Measurements from ENCODE around the gene ARPP21.
"Not testable (repeated sequence)": the region's sequence is repeated elsewhere in the genome, so short reads cannot be mapped to it uniquely, and the experiment has no call there.

ARPP21 gene

DNA sequence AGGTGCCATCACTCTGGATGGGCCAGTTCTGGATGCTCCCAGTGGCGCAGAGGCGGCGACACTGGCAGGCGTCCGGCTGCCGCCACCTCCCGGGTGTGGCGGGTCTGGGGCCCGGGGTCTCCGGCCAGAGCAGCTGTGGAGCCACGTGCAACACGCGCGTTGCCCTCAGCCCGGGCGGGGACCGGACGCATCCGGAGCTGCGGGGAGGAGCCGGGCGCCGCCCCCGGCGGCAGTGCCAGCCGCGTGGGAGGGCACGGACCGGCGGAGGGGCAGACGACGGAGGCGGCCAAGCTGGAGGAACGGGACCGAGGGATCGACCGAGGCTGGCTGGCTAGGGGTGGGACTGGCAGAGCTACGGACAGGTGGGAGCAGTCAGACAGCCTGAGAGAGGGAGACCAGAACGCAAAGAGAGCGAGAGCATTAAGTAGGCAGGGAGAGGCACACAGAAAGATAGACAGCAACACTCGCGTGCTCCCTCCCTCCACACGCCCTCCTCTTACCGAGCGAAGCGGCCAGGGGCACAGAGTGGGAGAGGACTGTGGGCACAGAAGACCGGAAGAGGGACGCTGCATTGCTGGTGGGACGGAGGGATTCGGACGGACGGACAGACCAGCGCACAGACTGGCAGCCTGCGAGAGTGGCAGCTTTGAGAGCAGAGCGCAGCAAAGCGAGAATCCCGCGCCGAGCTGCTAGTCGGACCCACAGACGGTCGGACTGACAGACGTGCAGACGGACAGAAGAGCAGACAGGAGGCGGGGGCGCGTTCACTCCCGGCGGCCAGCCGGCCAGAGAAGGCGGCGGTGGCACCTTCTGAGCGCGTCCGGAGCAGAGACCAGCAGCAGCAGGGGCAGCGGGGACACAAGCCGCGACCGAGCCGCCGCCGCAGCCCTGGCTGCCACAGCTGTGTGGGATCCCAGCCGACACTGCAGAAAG lies at the start of gene ARPP21:
ARPP21 (plus strand) TSS at position 272 of the 933 bp plus-strand sequence. CDS start 42,227 bp downstream, outside the sequence.
- no peak for DNase-seq

DNA sequence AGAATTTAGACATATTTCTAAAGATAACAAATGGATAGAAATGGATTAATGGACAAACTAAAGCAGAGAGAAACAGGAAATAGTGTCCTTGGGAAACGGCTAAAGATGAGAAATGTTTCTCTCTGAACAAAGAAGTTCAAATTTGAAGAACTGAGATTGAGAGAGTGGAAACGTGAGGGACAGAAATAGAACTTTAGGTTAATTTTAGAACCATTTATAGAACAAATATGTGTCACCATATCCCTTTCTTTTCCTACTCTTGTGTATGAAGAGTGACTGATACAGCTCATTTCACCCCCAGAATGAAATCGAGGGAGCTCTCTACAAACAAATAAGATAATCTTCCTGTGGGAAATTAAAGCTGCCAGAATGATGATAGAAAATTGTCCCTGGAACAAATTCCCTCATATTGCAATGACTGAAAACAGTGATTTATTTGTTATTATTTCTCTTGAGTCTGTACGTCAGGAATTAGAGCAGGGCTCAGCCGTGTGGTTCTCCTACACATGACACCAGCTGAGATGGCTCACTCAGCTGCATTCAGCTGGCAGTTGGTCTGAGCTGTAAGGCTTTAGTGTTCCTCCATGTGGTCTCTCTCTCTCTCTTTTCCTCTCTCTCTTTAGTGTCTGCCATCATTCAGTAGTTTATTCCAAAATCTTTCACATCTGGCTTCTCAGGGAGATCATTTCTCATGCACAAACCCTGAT lies 46.6 kb upstream of the ARPP21 start:
- DNase-seq = no peak

DNA sequence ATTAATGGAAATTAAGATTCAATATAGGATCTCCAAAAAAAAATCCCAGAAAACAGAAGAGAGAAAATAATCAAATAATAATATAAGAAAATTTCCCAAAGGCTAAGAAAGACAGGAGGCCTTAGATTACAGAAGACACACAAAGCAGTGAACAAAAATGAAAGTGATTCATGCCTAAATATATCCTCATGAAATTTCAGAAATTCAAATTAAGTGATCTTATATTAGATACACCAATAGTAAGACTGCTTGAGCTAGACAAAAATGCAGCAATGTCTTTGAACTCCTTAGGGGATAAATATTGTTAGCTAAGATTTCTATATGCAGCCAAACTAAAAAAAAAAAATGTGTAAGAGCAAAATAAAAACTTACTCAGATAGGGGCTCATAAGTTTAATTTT lies 44.6 kb upstream of the ARPP21 start:
- no peak for DNase-seq

- DNase-seq = no peak
Measured at GRCh38 chr3:35596335-35596995, 42.9 kb upstream of the ARPP21 start.

GRCh38 chr3:35597490-35597889 lies 41.8 kb upstream of the ARPP21 start:
- no peak for DNase-seq

GRCh38 chr3:35598804-35599203 lies 40.5 kb upstream of the ARPP21 start:
- no peak for DNase-seq

DNA sequence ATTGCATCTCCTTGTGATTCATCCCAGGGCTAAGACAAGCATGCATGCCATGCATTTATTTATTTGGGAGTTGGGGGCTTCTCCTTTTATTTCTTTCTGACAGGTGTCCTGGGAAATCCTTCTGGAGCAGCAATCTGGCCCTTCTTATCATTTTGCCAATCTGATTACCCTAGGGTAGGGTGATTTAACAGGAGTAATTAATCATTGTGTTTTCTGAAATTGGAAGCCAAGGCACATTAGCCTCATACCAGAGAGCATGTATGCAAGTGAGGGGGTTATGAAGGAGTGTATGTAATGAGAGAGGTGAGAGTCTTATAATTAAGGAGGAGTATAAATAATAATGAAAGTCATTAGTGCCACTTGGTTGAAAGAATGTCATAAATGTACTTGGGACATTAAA lies 37.4 kb upstream of the ARPP21 start:
- DNase-seq = no peak

GRCh38 chr3:35602395-35602936 lies 36.9 kb upstream of the ARPP21 start:
- DNase-seq = no peak

DNA sequence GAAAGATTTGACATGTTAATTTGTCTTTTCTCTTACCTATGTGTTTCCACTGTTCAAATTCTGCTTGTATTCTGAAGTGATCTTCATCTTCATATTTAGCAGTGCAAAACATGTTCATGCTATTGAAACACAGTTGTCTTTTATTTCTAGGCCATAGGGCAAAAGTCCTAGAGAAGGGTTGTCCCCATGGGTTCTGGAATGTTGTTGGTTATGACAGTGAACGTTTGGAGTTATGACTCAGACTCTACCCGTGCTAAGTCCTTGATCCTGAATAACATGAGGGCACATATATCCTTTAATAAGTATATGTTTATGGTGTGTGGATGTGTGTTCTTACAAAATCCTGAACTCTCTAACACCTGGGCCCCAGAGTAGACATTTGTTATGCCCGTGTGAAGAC lies 23.0 kb upstream of the ARPP21 start:
- DNase-seq = no peak

DNA sequence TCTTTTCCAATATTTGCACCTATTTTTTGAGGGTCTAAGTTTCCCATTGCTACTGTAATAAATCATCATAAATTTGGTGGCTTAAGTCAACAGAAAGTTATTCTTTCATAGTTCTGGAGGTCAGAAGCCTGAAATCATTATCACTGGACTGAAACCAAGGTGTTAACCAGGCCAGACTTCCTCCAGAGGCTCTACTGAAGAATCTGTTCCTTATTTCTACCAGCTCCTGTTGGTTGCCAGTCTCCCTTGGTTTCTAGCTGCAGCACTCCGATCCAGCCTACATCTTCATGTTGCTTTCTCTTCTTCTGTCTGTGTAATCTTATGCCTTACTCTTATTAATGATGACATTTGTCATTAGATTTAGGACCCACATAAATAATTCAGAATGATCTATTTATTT lies 22.0 kb upstream of the ARPP21 start:
- DNase-seq = no peak

GRCh38 chr3:35620238-35620637 lies 19.1 kb upstream of the ARPP21 start:
- DNase-seq = not testable (repeated sequence)

- DNase-seq = no peak
Measured at GRCh38 chr3:35624698-35625097, 14.6 kb upstream of the ARPP21 start.

- no peak for DNase-seq
Measured at GRCh38 chr3:35633332-35634124, 5.8 kb upstream of the ARPP21 start.

DNA sequence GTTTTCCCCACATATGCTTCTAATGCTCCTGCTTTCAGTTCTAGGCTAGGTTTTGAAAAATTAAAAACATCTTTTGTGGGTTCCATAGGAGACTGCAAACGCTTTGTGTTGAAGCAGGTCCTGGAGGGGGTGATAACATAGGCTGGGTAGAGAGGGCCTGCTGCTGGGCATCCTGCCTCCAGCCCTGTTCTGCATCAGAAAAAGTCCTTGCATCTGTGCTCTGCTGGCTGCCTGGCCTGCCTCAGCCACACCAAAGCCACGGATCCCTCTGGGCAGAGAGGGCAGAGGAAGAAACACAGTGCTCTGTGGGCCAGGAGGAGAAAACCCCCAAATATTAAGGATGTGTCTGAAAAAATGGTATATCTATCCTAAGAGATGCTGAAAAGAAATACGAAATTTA lies 3.9 kb upstream of the ARPP21 start:
- no peak for DNase-seq

DNA sequence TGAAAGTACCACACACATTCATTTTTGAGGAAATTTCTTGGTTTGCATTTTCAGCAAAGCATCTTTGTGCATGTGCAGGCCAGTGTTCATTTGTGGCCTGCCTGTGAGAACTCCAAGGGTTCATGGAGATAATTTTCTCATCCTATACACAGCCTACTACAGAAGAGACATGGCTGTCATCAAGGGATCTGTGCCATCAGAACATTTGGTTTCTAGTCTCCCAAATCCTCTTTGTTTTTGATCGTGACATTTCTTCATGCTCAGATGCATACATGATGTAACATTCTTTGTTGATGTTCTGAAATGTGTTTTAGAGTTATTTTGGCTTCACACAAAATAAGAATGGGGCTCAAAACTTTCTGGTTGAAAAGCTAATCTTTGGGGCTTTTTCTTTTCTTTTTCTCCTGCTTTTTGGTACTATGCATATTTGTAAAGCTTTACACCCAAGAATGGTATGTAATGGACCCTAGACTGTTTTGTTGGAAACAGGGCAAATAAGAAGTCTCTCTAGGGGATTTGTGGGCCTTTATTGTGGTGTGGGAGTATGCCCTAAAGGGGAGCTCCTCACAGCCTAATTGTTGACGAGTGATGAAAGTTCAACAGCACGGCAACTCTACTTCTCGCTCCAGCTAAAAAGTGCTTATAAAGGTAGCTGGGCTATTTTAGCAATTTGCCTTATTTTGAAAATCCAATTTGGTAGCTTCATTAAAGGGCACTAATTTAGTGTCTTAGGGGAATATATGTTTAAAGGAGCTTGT lies 3.2 kb upstream of the ARPP21 start:
- DNase-seq = no peak

GRCh38 chr3:35638251-35638979 lies 910 bp upstream of the ARPP21 start:
- DNase-seq = no peak

DNA sequence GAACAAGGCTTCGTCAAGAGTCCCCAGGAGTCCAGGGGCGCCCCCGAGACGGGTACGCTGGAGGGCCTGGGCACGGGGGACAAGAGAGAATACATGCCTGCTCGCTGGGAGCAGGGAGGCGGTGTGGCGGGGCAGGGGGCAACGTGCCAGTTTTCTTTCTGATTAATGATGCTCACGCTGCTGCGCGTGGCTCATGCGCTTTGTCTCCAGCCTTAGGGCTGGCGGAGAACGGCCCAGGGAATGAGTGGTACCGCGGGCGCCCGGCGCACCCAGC lies 408 bp upstream of the ARPP21 start:
- DNase-seq = no peak

DNA sequence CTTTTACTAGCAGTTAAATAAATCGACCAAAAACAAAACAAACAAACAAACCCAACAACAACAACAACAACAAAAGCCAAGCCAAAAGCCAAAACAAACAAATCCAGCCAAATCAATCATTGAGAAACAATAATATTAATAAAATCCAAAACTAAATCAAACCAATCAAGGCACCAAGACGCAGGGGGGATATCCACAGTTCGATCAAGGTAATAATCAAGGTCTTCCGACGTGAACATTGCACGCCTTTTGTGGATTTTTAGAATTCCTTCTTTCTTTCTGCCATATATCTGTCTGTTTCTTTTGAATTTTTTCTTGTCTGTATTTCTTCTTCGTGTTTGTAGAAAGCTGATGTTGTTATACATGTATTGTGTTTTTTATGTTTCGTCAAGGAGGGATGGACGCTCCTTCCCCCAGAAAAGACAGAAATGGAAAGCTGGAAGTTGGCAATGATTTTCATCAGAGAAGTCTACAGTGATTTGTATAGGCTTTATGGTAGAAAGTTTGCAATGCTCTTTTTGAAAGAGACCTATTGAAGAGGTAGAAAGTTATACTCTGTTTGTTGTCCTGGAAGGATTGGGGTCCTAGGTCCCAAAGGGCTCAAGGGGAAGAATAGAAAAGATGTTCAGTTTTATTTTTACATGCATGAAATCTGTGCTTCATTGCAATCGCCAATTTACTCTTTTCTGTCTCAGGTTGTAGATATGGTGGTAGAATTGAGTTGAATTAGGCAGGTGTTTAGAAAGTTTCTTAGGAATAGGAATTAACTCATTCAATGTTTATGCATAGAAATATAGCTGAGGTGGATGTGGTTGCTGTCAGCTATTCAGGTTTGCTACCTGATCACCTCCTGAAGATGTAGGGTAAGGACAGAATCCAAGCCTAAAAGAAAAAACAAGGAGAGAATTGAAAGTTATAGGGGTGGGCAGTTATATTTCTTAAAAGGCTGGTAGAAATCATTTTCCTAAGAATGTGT lies 1.2 kb downstream of the ARPP21 start:
- no peak for DNase-seq

GRCh38 chr3:35641331-35641730 lies 2.0 kb downstream of the ARPP21 start:
- DNase-seq = no peak
